HepG2 (cell line): ENCODE data around the gene ANKRD31. TPM values are rescaled to one million over a fixed set of nuclear protein-coding genes. Genes with fewer than 3 reads are reported as not detected.

Experiments
- ATAC-seq: fragments of 200-7000 bp; cut with Tn5 transposase; 3 replicates; pipeline ENCODE4 v1.9.1; 2020; ENCODE audit warnings: mild to moderate bottlenecking, moderate library complexity
- BruUV-seq: library from RNA; stranded (reverse); fragments of 400-500 nt; replicated peaks from 2 replicates; lab custom pipeline; 2021; lab: Mats Ljungman, UMichigan
- CTCF ChIA-PET: fragments of 300-600 bp; formaldehyde crosslinking; extraction: SDS; loops from one replicate; lab custom pipeline; 2021; ENCODE audit warnings: low total read pairs, inconsistent platforms, low intra/inter-chr PET ratio; lab: Yijun Ruan, JAX
- POLR2A ChIA-PET: fragments of 350-600 bp; sonication (Branson Sonifier 250); formaldehyde crosslinking; loops from one replicate; lab custom pipeline; 2020; ENCODE audit warnings: antibody characterized with exemption, inconsistent platforms; lab: Yijun Ruan, JAX
- DNase-seq: peaks from one replicate; pipeline ENCODE4 v3.0.0-alpha.2; 2015; ENCODE audit warnings: low spot score
- FAIRE-seq: peaks from 3 replicates; lab custom pipeline; 2011; peaks lifted over from hg19 to GRCh38; lab: Jason Lieb, UNC
- H2AFZ ChIP-seq: one replicate; pipeline ENCODE4 v1.6.1; 2011; ENCODE audit warnings: low read length, inconsistent platforms
- H3K27ac ChIP-seq: fragments of 300-600 bp; 3 replicates; pipeline ENCODE4 v1.8.0; 2011; ENCODE audit warnings: mixed run types, mild to moderate bottlenecking, mixed read lengths, low read length, inconsistent platforms; ENCODE audit not compliant: insufficient read depth; ENCODE audit errors: extremely low read length
- H3K27me3 ChIP-seq, 2 experiments: fragments of 200-600 bp in 1 of 2; 2 replicates in 1 of 2; 3 replicates in 1 of 2; pipeline versions ENCODE4 v1.6.0 to v1.8.0; 2011; ENCODE audit warnings: low read length in 2 of 2, mild to moderate bottlenecking in 2 of 2, moderate library complexity in 2 of 2, inconsistent platforms in 1 of 2; ENCODE audit not compliant: insufficient read depth in 2 of 2, control insufficient read depth in 1 of 2
- H3K36me3 ChIP-seq, 2 experiments: fragments of 200-600 bp in 1 of 2; replicated peaks in 1 of 2; 2 replicates in 1 of 2; 3 replicates in 1 of 2; pipeline versions ENCODE4 v1.5.1 to v1.8.0; 2011; ENCODE audit warnings: low read length in 2 of 2, inconsistent platforms in 1 of 2; ENCODE audit not compliant: insufficient read depth in 2 of 2, control insufficient read depth in 1 of 2
- H3K4me1 ChIP-seq: 2 replicates; pipeline ENCODE4 v1.5.1; 2012; ENCODE audit warnings: low read length, inconsistent platforms; ENCODE audit not compliant: insufficient read depth
- H3K4me2 ChIP-seq: 2 replicates; pipeline ENCODE4 v1.6.0; 2011; ENCODE audit warnings: low read depth, low read length, inconsistent platforms
- H3K4me3 ChIP-seq, 3 experiments: fragments of 200-600 bp in 1 of 3; sonication (generic), shearing (Covaris generic) in 1 of 3; replicated peaks in 1 of 3; 2 replicates each; pipeline ENCODE4 v1.5.1; 2011 to 2016; ENCODE audit warnings: low read length in 3 of 3, inconsistent platforms in 2 of 3, low read depth in 2 of 3, mild to moderate bottlenecking in 2 of 3, control low read depth in 1 of 3, mixed read lengths in 1 of 3; ENCODE audit not compliant: insufficient read depth in 1 of 3
- H3K79me2 ChIP-seq: one replicate; pipeline ENCODE4 v1.6.1; 2011; ENCODE audit warnings: low read length, inconsistent platforms; ENCODE audit not compliant: insufficient read depth
- H3K9ac ChIP-seq: 2 replicates; pipeline ENCODE4 v1.6.0; 2011; ENCODE audit warnings: mild to moderate bottlenecking, low read depth, low read length, inconsistent platforms; ENCODE audit not compliant: insufficient read depth
- H3K9me3 ChIP-seq: 2 replicates; pipeline ENCODE4 v1.5.1; 2012; ENCODE audit warnings: mild to moderate bottlenecking, low read length
- H4K20me1 ChIP-seq: 2 replicates; pipeline ENCODE4 v1.6.0; 2011; ENCODE audit warnings: inconsistent platforms, mild to moderate bottlenecking, low read length, moderate library complexity; ENCODE audit not compliant: insufficient read depth
- DMAP1 ChIP-seq: IDR thresholded peaks from 2 replicates; pipeline ENCODE4 v1.6.1; 2016
- E2F1 ChIP-seq: sonication (generic); formaldehyde crosslinking; IDR thresholded peaks from 2 replicates; pipeline ENCODE4 v1.5.0; 2020; ENCODE audit warnings: missing genetic modification reagents
- ELF1 ChIP-seq: sonication (generic); formaldehyde crosslinking; IDR thresholded peaks from 2 replicates; pipeline ENCODE4 v1.4.0; 2020; ENCODE audit warnings: missing genetic modification reagents
- ELK4 ChIP-seq: sonication (generic); formaldehyde crosslinking; IDR thresholded peaks from 2 replicates; pipeline ENCODE4 v1.9.0; 2021; ENCODE audit warnings: missing genetic modification reagents, borderline replicate concordance
- GRHL1 ChIP-seq: sonication (generic); formaldehyde crosslinking; conservative IDR thresholded peaks from 2 replicates; pipeline ENCODE4 v1.8.0; 2022; ENCODE audit warnings: missing genetic modification reagents
- NAIF1 ChIP-seq: sonication (generic); formaldehyde crosslinking; IDR thresholded peaks from 2 replicates; pipeline ENCODE4 v1.5.0; 2020; ENCODE audit warnings: mild to moderate bottlenecking, missing genetic modification reagents, borderline replicate concordance
- ZBTB3 ChIP-seq: sonication (generic); formaldehyde crosslinking; IDR thresholded peaks from 2 replicates; pipeline ENCODE4 v1.4.0; 2020; ENCODE audit warnings: low read depth, mild to moderate bottlenecking, moderate library complexity, missing genetic modification reagents, borderline replicate concordance
- ZBTB49 ChIP-seq: sonication (generic); formaldehyde crosslinking; IDR thresholded peaks from 2 replicates; pipeline ENCODE4 v1.4.0; 2020; ENCODE audit warnings: missing genetic modification reagents, borderline replicate concordance
- ZNF652 ChIP-seq: IDR thresholded peaks from 2 replicates; pipeline ENCODE4 v1.6.1; 2016; ENCODE audit warnings: low read depth, borderline replicate concordance
- WGBS: methylation state at CpG from one replicate; pipeline ENCODE4 v1.1.6; 2017; ENCODE audit warnings: low lambda C conversion rate; 5-methylcytosine and 5-hydroxymethylcytosine counted together
- in situ Hi-C: cut with HindIII; loops from 2 replicates; pipeline ENCODE4 v1.10.0; 2017; ENCODE audit warnings: low pct_unique_long_range_greater_than_20kb; ENCODE audit not compliant: extremely low pct_ligation_motif_present
- intact Hi-C: fragments of 100-400 bp; cut with micrococcal nuclease; formaldehyde crosslinking; loops from one replicate; pipeline ENCODE4 v1.10.0; 2022; ENCODE audit not compliant: unreplicated experiment
- polyA plus RNA-seq, 8 experiments: library from polyadenylated mRNA; depleted of rRNA in 3 of 8; stranded (reverse) in 7 of 8; unstranded in 1 of 8; fragments of >200 nt; fragmentation: Illumina TruSeq in 4 of 8; extraction: Trizol in 4 of 8; gene quantifications; 2 replicates each; pipeline versions ENCODE4 v1.2.1 to v1.2.3, GENCODE V29; 2011 to 2016; ENCODE audit warnings: low read depth in 4 of 8, missing spikeins in 1 of 8, mixed read lengths in 1 of 8; ENCODE audit not compliant: insufficient read depth in 1 of 8
- total RNA-seq, 5 experiments: library from RNA; depleted of rRNA; stranded (reverse); fragments of >200 nt; fragmentation: Illumina TruSeq; extraction: Trizol; gene quantifications; 2 replicates each; pipeline ENCODE4 v1.2.3, GENCODE V29; 2016; ENCODE audit warnings: low read depth in 1 of 5

The ANKRD31 gene
- total and polyA plus RNA-seq, 2 of the 13 experiments (the other 11 are each of a cell fraction or from before 2014, with no cell fraction given) = 0.01 to 0.09 TPM

- DNase-seq = no peak
- FAIRE-seq = no peak
- H3K79me2 ChIP-seq = no peaks in the 10 kb centered on the region
- no TSS peak for BruUV-seq
- TF ChIP-seq ZNF652 (CRISPR knock-in tag) = no peak
- no peak for TF ChIP-seq GRHL1 (CRISPR knock-in tag)
- TF ChIP-seq DMAP1 (CRISPR knock-in tag) = no peak
- no peak for TF ChIP-seq ELF1 (CRISPR knock-in tag)
- no peak for TF ChIP-seq NAIF1
- no peak for TF ChIP-seq E2F1
- no peak for TF ChIP-seq ZBTB49 (CRISPR knock-in tag)
- no peak for TF ChIP-seq ZBTB3 (CRISPR knock-in tag)
- no peak for TF ChIP-seq ELK4 (CRISPR knock-in tag)
- H3K27me3 ChIP-seq = no peaks in the 10 kb centered on the region
- H3K9ac ChIP-seq = no peak overlapping the region
- no peaks in the 10 kb centered on the region for H4K20me1 ChIP-seq
- WGBS = 58% methylated on average over 21 of the region's 21 CpGs
- ChIA-PET CTCF (no interaction called here), POLR2A (no interaction called here)
- H3K4me3 ChIP-seq = no peak overlapping the region
- H3K27ac ChIP-seq = no peak overlapping the region
- in situ Hi-C loops = no loop called here
- H2AFZ ChIP-seq = no peak overlapping the region
- no peaks in the 10 kb centered on the region for H3K4me1 ChIP-seq
- intact Hi-C loops = no loop called here
- H3K4me2 ChIP-seq = no peak overlapping the region
- H3K36me3 ChIP-seq = no peaks in the 10 kb centered on the region
- ATAC-seq = no peak
- H3K9me3 ChIP-seq = no peaks in the 10 kb centered on the region
Observed at GRCh38 chr5:75130818-75131349, 105.8 kb downstream of the ANKRD31 start.
